Hepatocyte (in vitro differentiated cells): Measurements from ENCODE around the gene ACSM2A. TPM values are rescaled to one million over a fixed set of nuclear protein-coding genes. Genes with fewer than 3 reads are reported as not detected.

Experiments
- polyA plus RNA-seq: library from polyadenylated mRNA; unstranded; fragments of >200 nt; fragmentation: Nextera tagmentation; extraction: Ambion mirVana; gene quantifications from 2 replicates; pipeline ENCODE4 v1.2.1, GENCODE V29; 2016
- total RNA-seq: library from RNA; depleted of rRNA; stranded (reverse); fragments of >200 nt; gene quantifications from 2 replicates; pipeline ENCODE4 v1.2.3, GENCODE V29; 2014

ACSM2A gene
- total and polyA plus RNA-seq, 2 experiments from 2014 or later = 27.6 to 33.5 TPM

Other genes starting within 250 kb of the ACSM2A start
- 14.7 and 24.8 TPM in 2 replicates for gene GP2, start 124.0 kb upstream of the ACSM2A start, total RNA-seq
- 17.2 and 34.6 TPM in 2 replicates for gene GP2, start 124.0 kb upstream of the ACSM2A start, polyA plus RNA-seq
- gene UMOD, start 98.8 kb upstream of the ACSM2A start, total RNA-seq = not detected in 2 replicates
- not detected in 2 replicates for gene UMOD, start 98.8 kb upstream of the ACSM2A start, polyA plus RNA-seq
- gene PDILT, start 46.8 kb upstream of the ACSM2A start, total RNA-seq = not detected in 2 replicates
- gene PDILT, start 46.8 kb upstream of the ACSM2A start, polyA plus RNA-seq = not detected in 2 replicates
- gene ACSM5, start 42.0 kb upstream of the ACSM2A start, total RNA-seq = 2.1 and 5.5 TPM in 2 replicates
- 3.3 and 8.9 TPM in 2 replicates for gene ACSM5, start 42.0 kb upstream of the ACSM2A start, polyA plus RNA-seq
- 32.5 and 32.7 TPM in 2 replicates for gene ACSM2B, start 124.8 kb downstream of the ACSM2A start, total RNA-seq
- gene ACSM2B, start 124.8 kb downstream of the ACSM2A start, polyA plus RNA-seq = 23.9 and 43.6 TPM in 2 replicates
- 0.47 and 0.48 TPM in 2 replicates for gene ACSM1, start 246.2 kb downstream of the ACSM2A start, total RNA-seq
- 0.51 and 0.75 TPM in 2 replicates for gene ACSM1, start 246.2 kb downstream of the ACSM2A start, polyA plus RNA-seq